A673 (cell line): Measurements from ENCODE around the gene HMGN2. TPM values are rescaled to one million over a fixed set of nuclear protein-coding genes. Genes with fewer than 3 reads are reported as not detected.

ENCODE experiments used
- BruUV-seq: library from RNA; stranded (reverse); fragments of 400-500 nt; replicated peaks from 2 replicates; lab custom pipeline; 2021; lab: Mats Ljungman, UMichigan
- CTCF ChIA-PET: fragments of 300-600 bp; sonication (Branson Sonifier 250); formaldehyde crosslinking; loops from one replicate; lab custom pipeline; 2022; ENCODE audit warnings: antibody characterized with exemption; lab: Charles Lee
- POLR2A ChIA-PET: fragments of 300-600 bp; sonication (Branson Sonifier 250); formaldehyde crosslinking; loops from one replicate; lab custom pipeline; 2022; ENCODE audit warnings: antibody characterized with exemption; ENCODE audit not compliant: low non-redundant PET; lab: Charles Lee
- DNase-seq: peaks from one replicate; pipeline ENCODE4 v3.0.0-alpha.2; 2015; ENCODE audit warnings: low spot score
- H3K27ac ChIP-seq: fragments of 200-600 bp; sonication (generic); 2 replicates; pipeline ENCODE4 v1.5.1; 2016; ENCODE audit warnings: mixed run types, low read depth, mild to moderate bottlenecking, mixed read lengths, antibody characterized with exemption, low read length; ENCODE audit not compliant: poor library complexity, severe bottlenecking
- H3K27me3 ChIP-seq: fragments of 200-600 bp; sonication (generic); replicated peaks from 2 replicates; pipeline ENCODE4 v1.6.1; 2017; ENCODE audit warnings: mixed run types, low read depth, mild to moderate bottlenecking, mixed read lengths, antibody characterized with exemption, low read length; ENCODE audit not compliant: insufficient read depth, poor library complexity
- H3K36me3 ChIP-seq: fragments of 200-600 bp; sonication (generic); 2 replicates; pipeline ENCODE4 v1.6.1; 2016; ENCODE audit warnings: mixed run types, mild to moderate bottlenecking, mixed read lengths, antibody characterized with exemption, low read length; ENCODE audit not compliant: insufficient read depth, poor library complexity, severe bottlenecking
- H3K4me1 ChIP-seq: fragments of 200-600 bp; sonication (generic); 2 replicates; pipeline ENCODE4 v1.6.1; 2017; ENCODE audit warnings: mixed run types, mild to moderate bottlenecking, mixed read lengths, antibody characterized with exemption, low read length; ENCODE audit not compliant: insufficient read depth, poor library complexity, severe bottlenecking
- H3K4me3 ChIP-seq: fragments of 200-600 bp; sonication (generic); 2 replicates; pipeline ENCODE4 v1.5.1; 2016; ENCODE audit warnings: low read depth, mixed run types, mild to moderate bottlenecking, mixed read lengths, low read length; ENCODE audit not compliant: poor library complexity, severe bottlenecking
- H3K9me3 ChIP-seq: fragments of 200-600 bp; sonication (generic); 2 replicates; pipeline ENCODE4 v1.6.1; 2016; ENCODE audit warnings: mixed run types, low read depth, mild to moderate bottlenecking, mixed read lengths, antibody characterized with exemption, low read length; ENCODE audit not compliant: poor library complexity, severe bottlenecking
- EZH2 ChIP-seq: fragments of 200-600 bp; sonication (generic); IDR thresholded peaks from 2 replicates; pipeline ENCODE4 v1.6.1; 2017; ENCODE audit warnings: borderline replicate concordance, low read depth, mild to moderate bottlenecking, mixed read lengths, antibody characterized with exemption, low read length; ENCODE audit not compliant: poor library complexity, severe bottlenecking
- intact Hi-C: fragments of 100-400 bp; cut with micrococcal nuclease; formaldehyde crosslinking; loops from one replicate; pipeline ENCODE4 v1.10.0; 2022; ENCODE audit not compliant: unreplicated experiment
- total RNA-seq: library from RNA; stranded (reverse); gene quantifications from 2 replicates; pipeline ENCODE4 v1.2.3, GENCODE V29; 2021
- TF ChIP-seq, protein P1 (sequence below): fragments of 300-800, 200-600 bp; sonication (generic); conservative IDR thresholded peaks from 2 replicates; pipeline ENCODE4 v1.5.1; 2017; ENCODE audit warnings: low read depth, mild to moderate bottlenecking, antibody characterized with exemption, low read length, moderate library complexity, mixed read lengths

The HMGN2 gene
- total RNA-seq, 1 experiment from 2014 or later, result 1,080 TPM

DNA sequence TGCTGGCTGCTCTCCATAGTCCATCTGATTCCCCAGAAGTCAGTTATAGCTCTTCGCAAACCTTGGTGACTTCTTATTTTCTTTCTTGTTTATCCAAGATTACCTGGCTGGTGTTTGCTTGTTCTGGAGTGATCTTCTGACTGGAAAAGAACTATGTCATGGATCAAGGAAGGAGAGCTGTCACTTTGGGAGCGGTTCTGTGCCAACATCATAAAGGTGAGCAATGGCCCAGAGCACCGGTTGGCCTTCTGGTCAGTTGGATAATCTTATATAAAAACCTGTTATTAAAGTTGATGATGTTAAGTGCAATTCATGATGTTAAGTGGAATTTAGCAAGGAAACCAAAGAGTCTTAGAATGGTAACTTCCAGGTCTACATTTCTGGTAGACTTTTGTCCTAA is 39.4 kb upstream of the HMGN2 start:
- Histone ChIP-seq H3K9me3 (no peaks in the 10 kb centered on the region), H3K4me1 (peaks cover 12% of the 10 kb centered on the region), H3K4me3 (peak overlapping the region; percentile 86), H3K36me3 (peaks cover 22% of the 10 kb centered on the region), H3K27ac (peak overlapping the region; percentile 85), H3K27me3 (no peaks in the 10 kb centered on the region)
- ChIA-PET POLR2A (no interaction called here), CTCF (interaction anchor here (1.1 kb wide), 1 partner anchor 16 kb away, joined by 4 read pairs; no protein-coding TSS in a partner anchor)
- intact Hi-C loops, result no loop called here
- DNase-seq, result no peak
- TF ChIP-seq EZH2, result no peak
- TF ChIP-seq, protein P1, sequence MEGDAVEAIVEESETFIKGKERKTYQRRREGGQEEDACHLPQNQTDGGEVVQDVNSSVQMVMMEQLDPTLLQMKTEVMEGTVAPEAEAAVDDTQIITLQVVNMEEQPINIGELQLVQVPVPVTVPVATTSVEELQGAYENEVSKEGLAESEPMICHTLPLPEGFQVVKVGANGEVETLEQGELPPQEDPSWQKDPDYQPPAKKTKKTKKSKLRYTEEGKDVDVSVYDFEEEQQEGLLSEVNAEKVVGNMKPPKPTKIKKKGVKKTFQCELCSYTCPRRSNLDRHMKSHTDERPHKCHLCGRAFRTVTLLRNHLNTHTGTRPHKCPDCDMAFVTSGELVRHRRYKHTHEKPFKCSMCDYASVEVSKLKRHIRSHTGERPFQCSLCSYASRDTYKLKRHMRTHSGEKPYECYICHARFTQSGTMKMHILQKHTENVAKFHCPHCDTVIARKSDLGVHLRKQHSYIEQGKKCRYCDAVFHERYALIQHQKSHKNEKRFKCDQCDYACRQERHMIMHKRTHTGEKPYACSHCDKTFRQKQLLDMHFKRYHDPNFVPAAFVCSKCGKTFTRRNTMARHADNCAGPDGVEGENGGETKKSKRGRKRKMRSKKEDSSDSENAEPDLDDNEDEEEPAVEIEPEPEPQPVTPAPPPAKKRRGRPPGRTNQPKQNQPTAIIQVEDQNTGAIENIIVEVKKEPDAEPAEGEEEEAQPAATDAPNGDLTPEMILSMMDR, result no peak
- no TSS peak for BruUV-seq

- no peaks in the 10 kb centered on the region for H3K27me3 ChIP-seq
- no peak overlapping the region for H3K27ac ChIP-seq
- no TSS peak for BruUV-seq
- CTCF ChIA-PET, result no interaction called here
- no peak for TF ChIP-seq EZH2
- TF ChIP-seq, protein P1, result no peak
- no peak overlapping the region for H3K4me3 ChIP-seq
- POLR2A ChIA-PET, result no interaction called here
- peaks cover 35% of the 10 kb centered on the region for H3K36me3 ChIP-seq
- H3K4me1 ChIP-seq, result peaks cover 12% of the 10 kb centered on the region
- intact Hi-C loops, result no loop called here
- no peaks in the 10 kb centered on the region for H3K9me3 ChIP-seq
- DNase-seq, result no peak
These were observed 38.0 kb upstream of the HMGN2 start for GRCh38 chr1:26434161-26434752.

DNA sequence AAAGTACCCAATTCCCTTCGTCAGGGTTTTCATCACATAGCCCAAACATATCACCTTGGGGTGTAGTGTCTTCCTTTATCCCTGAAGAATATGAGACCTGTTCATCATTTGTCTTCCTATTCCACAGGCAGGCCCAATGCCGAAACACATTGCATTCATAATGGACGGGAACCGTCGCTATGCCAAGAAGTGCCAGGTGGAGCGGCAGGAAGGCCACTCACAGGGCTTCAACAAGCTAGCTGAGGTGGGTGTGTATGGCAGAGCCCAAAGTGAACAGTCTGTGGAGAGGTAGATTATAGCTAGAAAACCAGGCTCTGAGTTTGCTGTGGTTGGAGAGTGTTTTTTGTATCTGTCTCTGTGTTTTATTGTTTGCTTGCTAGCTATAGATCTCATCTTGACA is 34.2 kb upstream of the HMGN2 start:
- no peaks in the 10 kb centered on the region for H3K27me3 ChIP-seq
- ChIA-PET CTCF (no interaction called here), POLR2A (no interaction called here)
- intact Hi-C loops, result no loop called here
- TF ChIP-seq, protein P1, result no peak
- no peak for TF ChIP-seq EZH2
- peaks cover 5% of the 10 kb centered on the region for H3K4me1 ChIP-seq
- no peak for DNase-seq
- peaks cover 57% of the 10 kb centered on the region for H3K36me3 ChIP-seq
- no peaks in the 10 kb centered on the region for H3K9me3 ChIP-seq
- no peak overlapping the region for H3K27ac ChIP-seq
- no peak overlapping the region for H3K4me3 ChIP-seq
- no TSS peak for BruUV-seq
